ENCODE data around the gene ANTXR2.
"Not testable (repeated sequence)": the region's sequence is repeated elsewhere in the genome, so short reads cannot be mapped to it uniquely, and the experiment has no call there.

The ANTXR2 gene

DNA sequence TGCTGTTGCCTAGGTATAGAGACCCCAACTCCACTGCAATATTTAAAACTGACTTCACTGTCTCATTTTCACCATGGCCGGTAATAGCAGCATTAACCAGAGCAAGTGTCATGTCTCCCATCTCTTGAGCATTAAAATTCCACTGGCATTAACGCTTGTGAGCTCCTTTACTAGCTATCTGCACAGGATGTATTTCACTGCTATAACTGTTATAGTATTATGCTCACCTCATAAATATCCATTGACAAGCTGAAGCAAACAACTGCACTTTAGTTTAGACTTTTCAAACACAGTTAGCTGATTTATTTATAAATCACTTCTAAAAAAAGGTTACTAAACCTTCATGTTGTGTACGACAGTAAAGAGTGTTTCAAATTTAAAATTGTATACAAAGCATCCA is 157.8 kb downstream of the ANTXR2 start:
- DNase-seq (ENCODE audit: low read depth): no peak

DNA sequence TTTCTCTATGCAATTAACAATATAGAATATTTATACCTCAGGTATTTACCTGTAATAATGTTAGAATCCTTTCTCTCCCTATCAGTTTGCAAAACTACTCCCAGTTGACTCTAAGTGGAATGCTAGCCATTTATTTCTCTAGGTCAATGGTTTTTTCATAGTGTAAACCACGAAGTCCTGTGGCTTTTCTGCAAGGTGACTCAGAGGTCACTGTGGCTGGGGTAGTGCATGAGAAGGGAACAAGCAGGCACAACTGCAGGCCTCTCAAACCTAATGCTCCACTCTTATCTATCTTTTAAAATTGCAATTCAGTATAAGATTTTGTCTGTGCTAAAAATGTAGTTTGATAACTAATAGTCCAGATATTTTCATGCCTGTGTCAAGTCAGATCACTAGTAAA is 159.4 kb downstream of the ANTXR2 start:
- DNase-seq (ENCODE audit: low read depth): no peak

- DNase-seq (ENCODE audit: low read depth): no peak
These were observed 166.0 kb downstream of the ANTXR2 start for GRCh38 chr4:79907001-79907400.

GRCh38 chr4:79906303-79906702 is 166.7 kb downstream of the ANTXR2 start:
- no peak for DNase-seq (ENCODE audit: low read depth)

GRCh38 chr4:79905212-79905611 is 167.8 kb downstream of the ANTXR2 start:
- no peak for DNase-seq (ENCODE audit: low read depth)

- DNase-seq (ENCODE audit: low read depth): no peak
These were observed 168.7 kb downstream of the ANTXR2 start for GRCh38 chr4:79904331-79904730.

GRCh38 chr4:79900182-79900581 is 172.8 kb downstream of the ANTXR2 start:
- no peak for DNase-seq (ENCODE audit: low read depth)

- no peak for DNase-seq (ENCODE audit: low read depth)
These were observed 173.5 kb downstream of the ANTXR2 start for GRCh38 chr4:79899481-79899880.

DNA sequence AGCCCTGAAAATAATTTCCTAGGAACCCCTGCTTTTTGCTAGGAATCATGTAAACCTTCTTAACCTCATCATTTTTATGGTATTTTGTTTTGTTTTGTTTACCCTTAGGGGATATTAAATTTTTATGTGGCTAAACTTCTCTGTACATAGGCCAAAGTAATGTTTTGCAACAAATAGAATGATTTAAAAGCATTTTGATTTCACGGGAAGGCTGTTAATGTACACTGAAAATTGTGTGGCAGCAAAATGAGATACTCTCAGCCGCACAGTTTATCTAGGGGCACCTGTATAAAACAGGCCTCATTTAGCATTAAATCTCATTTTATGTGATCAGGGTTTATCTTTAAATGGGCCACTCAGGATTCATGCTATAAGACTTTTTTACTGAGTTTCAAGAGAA is 175.0 kb downstream of the ANTXR2 start:
- no peak for DNase-seq (ENCODE audit: low read depth)

DNA sequence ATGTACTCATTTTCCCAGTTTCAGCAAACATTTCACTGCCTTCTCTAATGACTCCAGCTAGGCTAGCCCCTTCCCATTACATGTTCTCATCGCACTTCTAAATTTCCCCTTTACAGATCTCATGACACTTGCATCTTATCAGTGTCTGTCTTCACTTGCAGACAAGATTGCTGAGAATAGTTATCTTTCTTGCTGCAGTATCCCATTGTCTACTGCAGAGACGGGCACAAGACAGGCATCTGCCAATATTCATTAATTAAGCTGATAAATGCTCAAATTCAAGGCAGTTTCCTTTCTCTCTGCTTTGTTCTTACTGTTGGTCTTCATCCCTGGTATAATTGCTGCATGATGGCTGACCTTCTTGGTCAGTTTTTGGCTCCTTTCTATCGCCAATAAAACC is 175.9 kb downstream of the ANTXR2 start:
- no peak for DNase-seq (ENCODE audit: low read depth)

DNA sequence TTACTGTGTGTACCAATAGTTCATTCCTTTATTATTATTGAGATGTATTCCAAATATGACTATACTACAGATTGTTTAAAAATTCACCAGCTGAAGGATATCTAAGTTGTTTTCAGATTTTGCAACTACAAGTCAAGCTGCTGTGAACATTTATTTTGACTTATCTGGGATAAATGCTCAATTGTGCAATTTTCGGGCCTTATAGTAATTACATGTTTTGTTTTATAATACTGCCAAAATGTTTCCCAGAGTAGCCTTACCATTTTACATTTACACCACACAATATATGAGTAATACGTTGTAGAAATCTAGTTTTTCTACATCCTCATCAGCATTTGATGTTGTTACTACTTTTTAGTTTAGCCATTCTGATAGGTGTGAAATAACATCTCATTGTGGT is 179.6 kb downstream of the ANTXR2 start:
- DNase-seq (ENCODE audit: low read depth): peak; percentile 49

DNA sequence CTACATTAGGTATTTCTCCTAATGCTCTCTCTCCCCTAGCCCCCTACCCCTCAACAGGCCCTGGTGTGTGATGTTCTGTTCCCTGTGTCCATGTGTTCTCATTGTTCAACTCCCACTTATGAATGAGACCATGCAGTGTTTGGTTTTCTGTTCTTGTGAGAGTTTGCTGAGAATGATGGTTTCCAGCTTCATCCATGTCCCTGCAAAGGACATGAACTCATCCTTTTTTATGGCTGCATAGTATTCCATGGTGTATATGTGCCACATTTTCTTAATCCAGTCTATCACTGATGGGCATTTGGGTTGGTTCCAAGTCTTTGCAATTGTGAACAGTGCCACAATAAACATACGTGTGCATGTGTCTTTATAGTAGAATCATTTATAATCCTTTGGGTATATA is 184.0 kb downstream of the ANTXR2 start:
- not testable (repeated sequence) for DNase-seq (ENCODE audit: low read depth)

DNA sequence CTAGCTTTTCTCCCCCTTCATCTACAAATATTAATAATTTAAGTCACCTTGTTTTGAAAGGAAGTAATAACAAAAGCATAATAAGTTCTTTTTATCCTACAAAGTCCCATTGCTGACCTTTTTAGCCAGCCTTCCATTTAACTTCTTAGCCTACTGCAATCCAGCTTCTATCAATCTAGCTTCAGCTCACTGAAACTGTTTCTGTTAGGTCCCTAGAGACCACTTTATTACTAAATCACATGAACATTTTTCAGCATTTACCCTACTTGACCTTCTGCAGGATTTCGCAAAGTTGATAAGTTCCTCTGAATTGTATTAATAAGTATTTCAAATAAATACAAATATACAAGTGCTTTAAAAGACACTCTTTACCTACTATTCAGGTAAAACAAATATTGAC is 186.5 kb downstream of the ANTXR2 start:
- DNase-seq (ENCODE audit: low read depth): peak; percentile 3

DNA sequence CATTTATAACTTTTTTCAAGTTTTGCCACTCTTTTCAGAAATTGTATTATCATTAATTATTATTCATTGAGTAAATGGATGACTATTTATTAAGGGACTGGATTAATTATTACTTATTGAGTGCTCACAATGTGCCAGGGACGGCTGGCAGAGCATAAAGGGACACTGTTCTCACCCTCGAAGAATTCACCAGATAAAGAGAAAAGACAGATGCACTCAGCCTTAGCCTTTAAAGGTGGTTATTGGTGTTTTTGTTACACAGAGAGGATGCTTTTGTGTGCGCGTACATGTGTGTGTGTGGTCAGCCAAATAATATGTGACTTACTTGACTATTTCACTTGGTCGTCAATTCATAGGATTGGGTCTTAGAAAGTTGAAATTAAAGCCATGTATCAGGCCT is 187.0 kb downstream of the ANTXR2 start:
- no peak for DNase-seq (ENCODE audit: low read depth)

DNA sequence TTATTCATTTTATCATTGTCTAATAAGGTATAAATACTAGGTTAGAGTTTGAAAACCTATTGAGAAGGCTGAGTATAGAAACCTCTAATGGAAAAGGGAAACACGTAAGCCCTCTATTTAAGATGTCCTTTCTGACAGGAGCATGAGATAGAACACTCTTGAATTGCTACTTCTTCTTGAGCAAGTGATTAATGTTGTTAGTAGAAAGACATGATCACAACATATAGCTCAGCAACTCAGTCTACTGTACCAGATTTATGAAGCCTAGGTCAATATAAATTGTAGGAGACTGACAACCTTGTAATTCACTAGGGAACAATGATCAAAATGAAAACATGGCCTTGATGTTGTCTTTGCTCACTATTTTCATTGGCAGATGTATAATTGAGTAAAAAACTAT is 189.7 kb downstream of the ANTXR2 start:
- no peak for DNase-seq (ENCODE audit: low read depth)

- DNase-seq (ENCODE audit: low read depth): no peak
These were observed 190.2 kb downstream of the ANTXR2 start for GRCh38 chr4:79882806-79883205.

DNA sequence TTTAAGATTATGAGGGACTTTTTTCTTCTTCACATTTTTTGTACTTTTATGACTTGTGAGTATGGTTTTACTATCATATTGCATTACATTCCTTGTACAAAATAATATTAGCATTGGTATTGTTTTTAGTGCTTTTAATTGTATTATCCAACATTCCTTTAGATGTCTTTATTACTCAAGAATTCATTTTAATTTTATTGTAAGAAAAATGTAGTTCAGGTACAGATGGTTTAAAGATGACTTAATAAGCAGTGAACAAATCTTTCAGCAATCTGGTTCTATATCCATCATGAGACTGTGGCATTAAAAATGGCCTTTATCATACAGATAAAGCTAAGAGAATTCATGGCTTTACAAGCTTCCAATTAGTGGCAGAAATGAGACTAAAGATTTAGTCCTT is 191.6 kb downstream of the ANTXR2 start:
- DNase-seq (ENCODE audit: low read depth): no peak

GRCh38 chr4:79877511-79877910 is 195.5 kb downstream of the ANTXR2 start:
- no peak for DNase-seq (ENCODE audit: low read depth)

- no peak for DNase-seq (ENCODE audit: low read depth)
These were observed 197.6 kb downstream of the ANTXR2 start for GRCh38 chr4:79875344-79875899.

DNA sequence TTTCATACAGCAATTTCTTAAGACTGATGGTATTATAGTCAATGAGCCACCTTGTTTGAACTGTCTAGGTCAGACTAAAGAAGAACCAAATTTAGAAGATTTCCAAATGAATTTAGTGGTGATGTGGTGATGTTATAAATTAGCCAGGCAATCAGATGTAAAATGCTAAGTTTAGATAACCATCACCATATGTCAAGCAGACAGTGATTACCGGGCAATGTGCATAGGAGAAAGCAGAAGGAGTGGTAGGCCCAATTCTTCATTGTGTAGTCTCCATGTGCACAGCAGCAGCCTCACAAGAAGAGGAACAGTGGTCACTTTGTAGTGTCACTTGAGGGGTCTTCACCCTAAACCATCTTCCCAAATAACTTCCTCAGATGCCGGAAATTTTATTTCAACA is 198.8 kb downstream of the ANTXR2 start:
- DNase-seq (ENCODE audit: low read depth): no peak

GRCh38 chr4:79872738-79873137 is 200.3 kb downstream of the ANTXR2 start:
- no peak for DNase-seq (ENCODE audit: low read depth)

DNA sequence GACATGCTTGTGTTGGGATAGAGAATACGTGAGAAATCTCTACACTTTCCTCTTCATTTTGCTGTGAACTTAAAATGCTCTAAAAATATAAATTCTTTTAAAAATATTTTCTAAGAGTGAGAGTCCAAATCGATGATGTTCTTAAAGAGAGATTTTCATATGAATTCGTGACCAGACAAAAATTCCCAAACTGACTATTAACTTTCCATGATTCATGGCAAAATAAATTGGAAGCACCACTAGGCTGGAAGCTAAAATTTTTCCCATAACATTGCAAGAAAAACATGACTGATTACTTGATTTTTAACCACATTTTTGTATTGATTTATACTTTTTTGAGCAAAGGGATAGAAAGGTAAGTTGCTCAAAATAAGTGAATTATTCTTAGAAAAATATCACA is 201.1 kb downstream of the ANTXR2 start:
- no peak for DNase-seq (ENCODE audit: low read depth)

- DNase-seq (ENCODE audit: low read depth): no peak
These were observed 203.3 kb downstream of the ANTXR2 start for GRCh38 chr4:79869597-79870237.

DNA sequence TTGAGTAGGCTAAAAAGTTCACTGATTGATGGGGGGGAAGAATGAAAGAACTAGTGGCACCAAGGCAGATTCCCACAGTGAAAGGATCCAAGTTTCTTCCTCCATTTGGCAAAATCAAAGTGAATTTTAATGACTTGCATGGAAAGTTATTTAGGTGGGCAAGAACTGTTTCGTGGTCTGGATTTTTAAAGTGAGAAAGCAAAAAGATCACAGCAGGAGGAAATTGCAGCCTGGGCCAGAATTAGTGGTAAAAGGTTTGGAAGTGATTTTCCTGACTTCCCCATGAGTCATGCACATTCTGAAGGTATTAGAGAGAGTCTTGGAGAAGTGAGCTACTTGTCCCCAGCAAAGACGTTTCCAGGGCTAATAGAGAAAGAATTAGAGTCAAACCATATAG is 207.8 kb downstream of the ANTXR2 start:
- peak; percentile 13 for DNase-seq (ENCODE audit: low read depth)

All from fibroblast of gingiva (primary cell).